Body of pancreas (tissue), 4 donors: ENCODE results near the gene COL5A1. TPM values are rescaled to one million over a fixed set of nuclear protein-coding genes. Genes with fewer than 3 reads are reported as not detected.
A peak's percentile ranks its signal among the peaks of the same experiment; 100 is the strongest.

ENCODE experiments used
- ATAC-seq: fragments of 150-250 bp; one replicate; pipeline ENCODE4 v1.9.1; 2016
- DNase-seq, 4 donors: peaks; one replicate each; pipeline ENCODE4 v3.0.0-alpha.2; 2019
- H3K27ac ChIP-seq, 4 donors: fragments of 200-600 bp; sonication (generic); 1 replicate in 3 of 4; 2 replicates in 1 of 4; pipeline versions ENCODE4 v1.5.1 to v1.6.1; 2016 to 2019; ENCODE audit warnings: mild to moderate bottlenecking in 1 of 4, mixed read lengths in 1 of 4, moderate library complexity in 1 of 4
- H3K27me3 ChIP-seq, 2 donors: fragments of 200-600 bp; sonication (generic); one replicate each; pipeline ENCODE4 v1.6.0; 2016; ENCODE audit warnings: mild to moderate bottlenecking in 1 of 2
- H3K36me3 ChIP-seq, 2 donors: fragments of 200-600 bp; sonication (generic); replicated peaks in 1 of 2; 2 replicates each; pipeline ENCODE4 v1.5.1; 2016; ENCODE audit warnings: low read depth in 2 of 2; ENCODE audit not compliant: insufficient read depth in 1 of 2
- H3K4me1 ChIP-seq: fragments of 200-600 bp; sonication (generic); one replicate; pipeline ENCODE4 v1.6.0; 2016
- H3K4me3 ChIP-seq, 2 donors: fragments of 200-600 bp; sonication (generic); 1 replicate in 1 of 2; 2 replicates in 1 of 2; pipeline ENCODE4 v1.5.1; 2016 to 2019
- H3K9me3 ChIP-seq, 3 donors: fragments of 200-600 bp; sonication (generic); 1 replicate in 2 of 3; 2 replicates in 1 of 3; pipeline ENCODE4 v1.5.1; 2016
- CTCF ChIP-seq, 7 experiments: fragments of 450-650 bp in 4 of 7; fragments of 200-600 bp in 3 of 7; sonication (generic) in 3 of 7; IDR thresholded peaks; one replicate each; pipeline ENCODE4 v1.5.1; 2016 to 2019; ENCODE audit warnings: antibody characterized with exemption in 7 of 7
- POLR2A ChIP-seq, 3 donors: fragments of 450-650 bp; IDR thresholded peaks; one replicate each; pipeline ENCODE4 v1.6.1; 2016; ENCODE audit warnings: antibody characterized with exemption in 3 of 3, mild to moderate bottlenecking in 2 of 3
- WGBS, 2 donors: methylation state at CpG; one replicate each; pipeline ENCODE4 v1.1.5; 2017; 5-methylcytosine and 5-hydroxymethylcytosine counted together
- intact Hi-C: fragments of 100-400 bp; cut with DNase I; formaldehyde crosslinking; loops from one replicate; pipeline ENCODE4 v1.15.1; 2023
- total RNA-seq, 2 donors: library from RNA; depleted of rRNA; stranded (reverse); fragments of >200 nt; gene quantifications; one replicate each; pipeline ENCODE4 v1.1.0, GENCODE V29; 2016

COL5A1 gene
- total RNA-seq, 2 donors from 2014 or later = 7.0 to 14.5 TPM

DNA sequence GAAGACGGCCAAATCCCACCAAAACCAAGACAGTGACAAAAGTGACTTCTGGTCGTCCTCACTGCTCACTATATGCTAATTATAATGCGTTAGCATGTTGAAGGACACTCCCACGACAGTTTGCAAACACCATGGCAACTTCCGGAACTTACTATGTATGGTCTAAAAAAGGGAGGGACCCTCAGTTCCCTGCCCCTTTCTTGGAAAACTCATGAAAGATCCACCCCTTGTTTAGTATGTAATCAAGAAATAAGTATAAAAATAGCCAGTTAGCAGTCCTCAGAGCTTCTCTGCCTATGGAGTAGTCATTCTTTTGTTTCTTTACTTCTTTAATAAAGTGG is 248.5 kb downstream of the COL5A1 start:
- WGBS, 2 donors = 60 to 67% methylated on average over 5 of the region's 5 CpGs

DNA sequence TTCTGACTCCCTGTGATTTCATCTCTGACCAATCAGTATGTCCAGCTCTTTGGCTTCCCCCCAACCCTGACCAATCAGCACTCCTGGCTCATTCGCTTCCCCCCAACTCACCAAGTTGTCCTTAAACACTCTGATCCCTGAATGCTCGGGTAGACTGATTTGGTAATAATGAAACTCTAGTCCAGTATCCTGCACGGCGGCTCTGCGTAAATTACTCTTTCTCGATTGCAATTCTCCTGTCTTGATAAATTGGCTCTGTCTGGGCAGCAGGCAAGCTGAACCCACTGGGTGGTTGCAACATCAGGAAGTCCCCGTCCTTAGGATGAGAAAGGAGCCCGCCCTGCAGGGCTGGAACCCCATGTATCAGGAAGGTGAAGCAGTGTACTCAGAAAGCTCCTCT is 249.4 kb downstream of the COL5A1 start:
- DNase-seq (no peak), ATAC-seq (no peak)
- H3K9me3 ChIP-seq = peaks cover 0 to 4% (median 0%) of the 10 kb centered on the region in 3 donors
- no peak for TF ChIP-seq POLR2A (IDR thresholded peaks at IDR 0.05)
- no peak for TF ChIP-seq CTCF (IDR thresholded peaks at IDR 0.05)
- WGBS, 2 donors = 54 to 67% methylated on average over 8 of the region's 8 CpGs
- no peaks in the 10 kb centered on the region for H3K36me3 ChIP-seq
- no peaks in the 10 kb centered on the region for H3K27me3 ChIP-seq
- H3K4me1 ChIP-seq = no peaks in the 10 kb centered on the region
- intact Hi-C loops = no loop called here
- no peak overlapping the region for H3K4me3 ChIP-seq
- H3K27ac ChIP-seq = no peak overlapping the region

More for the DNA sequence above, 248.5 kb downstream of the COL5A1 start:
- Histone ChIP-seq H3K36me3 (no peaks in the 10 kb centered on the region), H3K27ac (no peak overlapping the region), H3K4me3 (no peak overlapping the region), H3K4me1 (no peaks in the 10 kb centered on the region), H3K27me3 (no peaks in the 10 kb centered on the region), H3K9me3 (peaks cover 0 to 3% (median 0%) of the 10 kb centered on the region in 3 donors)
- ATAC-seq = no peak
- DNase-seq = peak in 1 of 4 donors; percentile 0
- no peak for TF ChIP-seq POLR2A (IDR thresholded peaks at IDR 0.05)
- no peak for TF ChIP-seq CTCF (IDR thresholded peaks at IDR 0.05)
- intact Hi-C loops = no loop called here

- intact Hi-C loops = no loop called here
- WGBS, 2 donors = 64 to 74% methylated on average over 5 of the region's 5 CpGs
- no peak for DNase-seq
- TF ChIP-seq POLR2A (IDR thresholded peaks at IDR 0.05) (no peak), CTCF (IDR thresholded peaks at IDR 0.05) (no peak)
- no peak overlapping the region for H3K4me3 ChIP-seq
- no peak for ATAC-seq
- no peaks in the 10 kb centered on the region for H3K36me3 ChIP-seq
- H3K4me1 ChIP-seq = no peaks in the 10 kb centered on the region
- H3K27ac ChIP-seq = no peak overlapping the region
- no peaks in the 10 kb centered on the region for H3K27me3 ChIP-seq
- H3K9me3 ChIP-seq = peaks cover 0 to 4% (median 0%) of the 10 kb centered on the region in 3 donors
Measured at GRCh38 chr9:134891713-134892112, 250.1 kb downstream of the COL5A1 start.

- intact Hi-C loops = no loop called here
- 60 to 86% methylated on average over 4 to 6 of the region's 6 CpGs for WGBS, 2 donors
- Histone ChIP-seq H3K9me3 (peaks cover 0 to 4% (median 0%) of the 10 kb centered on the region in 3 donors), H3K27me3 (no peaks in the 10 kb centered on the region), H3K4me1 (no peaks in the 10 kb centered on the region), H3K4me3 (no peak overlapping the region), H3K36me3 (no peaks in the 10 kb centered on the region), H3K27ac (no peak overlapping the region)
- DNase-seq (no peak), ATAC-seq (no peak)
- TF ChIP-seq CTCF (IDR thresholded peaks at IDR 0.05) = no peak
- TF ChIP-seq POLR2A (IDR thresholded peaks at IDR 0.05) = no peak
Measured at GRCh38 chr9:134892221-134892620, 250.6 kb downstream of the COL5A1 start.

- DNase-seq (no peak), ATAC-seq (no peak)
- TF ChIP-seq CTCF (IDR thresholded peaks at IDR 0.05) (no peak), POLR2A (IDR thresholded peaks at IDR 0.05) (no peak)
- no peak overlapping the region for H3K4me3 ChIP-seq
- no peaks in the 10 kb centered on the region for H3K4me1 ChIP-seq
- H3K36me3 ChIP-seq = no peaks in the 10 kb centered on the region
- H3K9me3 ChIP-seq = peaks cover 0 to 4% (median 0%) of the 10 kb centered on the region in 3 donors
- no peak overlapping the region for H3K27ac ChIP-seq
- intact Hi-C loops = no loop called here
- WGBS, 2 donors = 75 to 80% methylated on average over 7 of the region's 7 CpGs
- no peaks in the 10 kb centered on the region for H3K27me3 ChIP-seq
Measured at GRCh38 chr9:134892820-134893420, 251.3 kb downstream of the COL5A1 start.
